H9 (cell line): ENCODE measurements around the gene CD46. TPM values are rescaled to one million over a fixed set of nuclear protein-coding genes. Genes with fewer than 3 reads are reported as not detected.

Experiments
- DNase-seq: peaks from one replicate; pipeline ENCODE4 v3.0.0-alpha.2; 2017
- H2AFZ ChIP-seq: one replicate; pipeline ENCODE4 v1.6.1; 2013; ENCODE audit warnings: mild to moderate bottlenecking, low read length, control low read depth, moderate library complexity
- H2AK5ac ChIP-seq: 2 replicates; pipeline ENCODE4 v1.6.1; 2013; ENCODE audit warnings: low read length, control low read depth, mixed read lengths; ENCODE audit not compliant: insufficient read length
- H2BK120ac ChIP-seq: one replicate; pipeline ENCODE4 v1.6.1; 2013; ENCODE audit warnings: low read depth, mild to moderate bottlenecking, low read length, control low read depth, inconsistent platforms; ENCODE audit not compliant: poor library complexity, severe bottlenecking
- H2BK12ac ChIP-seq: 2 replicates; pipeline ENCODE4 v1.6.1; 2013; ENCODE audit warnings: low read length, control low read depth, mixed read lengths, low read depth; ENCODE audit not compliant: insufficient read length
- H2BK15ac ChIP-seq: 2 replicates; pipeline ENCODE4 v1.6.1; 2013; ENCODE audit warnings: low read depth, low read length, control low read depth
- H2BK20ac ChIP-seq: one replicate; pipeline ENCODE4 v1.6.1; 2013; ENCODE audit warnings: low read depth, mild to moderate bottlenecking, low read length, control low read depth, inconsistent platforms; ENCODE audit not compliant: poor library complexity, severe bottlenecking
- H2BK5ac ChIP-seq: 2 replicates; pipeline ENCODE4 v1.6.1; 2013; ENCODE audit warnings: low read length, control low read depth, mixed read lengths; ENCODE audit not compliant: insufficient read length
- H3K14ac ChIP-seq: 2 replicates; pipeline ENCODE4 v1.6.1; 2013; ENCODE audit warnings: low read length, control low read depth; ENCODE audit not compliant: insufficient read depth
- H3K18ac ChIP-seq: 2 replicates; pipeline ENCODE4 v1.6.1; 2013; ENCODE audit warnings: low read depth, mild to moderate bottlenecking, mixed read lengths, low read length, control low read depth; ENCODE audit not compliant: insufficient read length
- H3K23ac ChIP-seq: 2 replicates; pipeline ENCODE4 v1.6.1; 2013; ENCODE audit warnings: low read length, control low read depth, mixed read lengths, low read depth; ENCODE audit not compliant: insufficient read length
- H3K23me2 ChIP-seq: 2 replicates; pipeline ENCODE4 v1.6.1; 2013; ENCODE audit warnings: low read depth, mild to moderate bottlenecking, mixed read lengths, low read length, control low read depth; ENCODE audit not compliant: insufficient read length, poor library complexity, severe bottlenecking
- H3K27ac ChIP-seq: 2 replicates; pipeline ENCODE4 v1.5.1; 2013; ENCODE audit warnings: low read length, control low read depth, mixed read lengths, low read depth; ENCODE audit not compliant: insufficient read length
- H3K27me3 ChIP-seq: 2 replicates; pipeline ENCODE4 v1.6.1; 2013; ENCODE audit warnings: low read length, control low read depth, inconsistent platforms; ENCODE audit not compliant: insufficient read depth
- H3K4ac ChIP-seq: 2 replicates; pipeline ENCODE4 v1.6.1; 2013; ENCODE audit warnings: low read depth, mild to moderate bottlenecking, control low read depth, inconsistent platforms, low read length, moderate library complexity
- H3K4me1 ChIP-seq: 2 replicates; pipeline ENCODE4 v1.6.1; 2013; ENCODE audit warnings: low read length, control low read depth, inconsistent platforms; ENCODE audit not compliant: insufficient read depth
- H3K4me2 ChIP-seq: 2 replicates; pipeline ENCODE4 v1.6.1; 2013; ENCODE audit warnings: low read length, control low read depth, mixed read lengths; ENCODE audit not compliant: insufficient read length, insufficient read depth
- H3K56ac ChIP-seq: 2 replicates; pipeline ENCODE4 v1.6.1; 2013; ENCODE audit warnings: low read depth, mild to moderate bottlenecking, mixed read lengths, low read length, control low read depth; ENCODE audit not compliant: insufficient read length
- H3K79me1 ChIP-seq: 2 replicates; pipeline ENCODE4 v1.6.1; 2013; ENCODE audit warnings: low read depth, mild to moderate bottlenecking, moderate library complexity, low read length, control low read depth, inconsistent platforms; ENCODE audit not compliant: insufficient read depth, poor library complexity, severe bottlenecking
- H3K79me2 ChIP-seq: 2 replicates; pipeline ENCODE4 v1.6.1; 2013; ENCODE audit warnings: low read length, control low read depth, inconsistent platforms; ENCODE audit not compliant: insufficient read depth
- H3K9ac ChIP-seq: 2 replicates; pipeline ENCODE4 v1.6.1; 2013; ENCODE audit warnings: low read length, control low read depth, mixed read lengths; ENCODE audit not compliant: insufficient read length; ENCODE audit errors: extremely low read depth
- H3K9me3 ChIP-seq: one replicate; pipeline ENCODE4 v1.6.1; 2013; ENCODE audit warnings: low read depth, low read length, inconsistent platforms; ENCODE audit not compliant: control insufficient read depth
- H3T11ph ChIP-seq: one replicate; pipeline ENCODE4 v1.6.1; 2013; ENCODE audit warnings: mild to moderate bottlenecking, low read length, control low read depth, inconsistent platforms
- H4K20me1 ChIP-seq: one replicate; pipeline ENCODE4 v1.6.1; 2013; ENCODE audit not compliant: control insufficient read depth, insufficient read length, insufficient read depth
- H4K5ac ChIP-seq: 2 replicates; pipeline ENCODE4 v1.6.1; 2013; ENCODE audit warnings: low read depth, mild to moderate bottlenecking, mixed read lengths, low read length, control low read depth; ENCODE audit not compliant: insufficient read length
- H4K8ac ChIP-seq: replicated peaks from 2 replicates; pipeline ENCODE4 v1.6.1; 2013; ENCODE audit warnings: low read length, control low read depth, mixed read lengths, low read depth; ENCODE audit not compliant: insufficient read length
- H4K91ac ChIP-seq: 2 replicates; pipeline ENCODE4 v1.6.1; 2013; ENCODE audit warnings: low read depth, mild to moderate bottlenecking, moderate library complexity, mixed read lengths, low read length, control low read depth; ENCODE audit not compliant: insufficient read length
- H3K27ac Mint-ChIP-seq, 3 experiments: 2 replicates in 2 of 3; 3 replicates in 1 of 3; pipeline ENCODE4 v1.8.0; 2020 to 2021; ENCODE audit warnings: mixed read lengths in 3 of 3, mild to moderate bottlenecking in 1 of 3, moderate library complexity in 1 of 3
- H3K27me3 Mint-ChIP-seq: 2 replicates; pipeline ENCODE4 v1.8.0; 2021; ENCODE audit warnings: low read depth, mild to moderate bottlenecking, moderate library complexity, mixed read lengths
- H3K36me3 Mint-ChIP-seq, 3 experiments: 2 replicates in 2 of 3; 3 replicates in 1 of 3; pipeline ENCODE4 v1.8.0; 2020 to 2021; ENCODE audit warnings: low read depth in 3 of 3, mixed read lengths in 3 of 3; ENCODE audit not compliant: insufficient read depth in 1 of 3
- H3K4me1 Mint-ChIP-seq, 2 experiments: 2 replicates each; pipeline ENCODE4 v1.8.0; 2020; ENCODE audit warnings: mixed read lengths in 2 of 2
- H3K4me3 Mint-ChIP-seq, 2 experiments: 2 replicates in 1 of 2; 3 replicates in 1 of 2; pipeline ENCODE4 v1.8.0; 2020 to 2021; ENCODE audit warnings: mild to moderate bottlenecking in 2 of 2, mixed read lengths in 2 of 2, moderate library complexity in 1 of 2
- H3K9me3 Mint-ChIP-seq, 2 experiments: 2 replicates in 1 of 2; 3 replicates in 1 of 2; pipeline ENCODE4 v1.8.0; 2020; ENCODE audit warnings: mild to moderate bottlenecking in 2 of 2, mixed read lengths in 2 of 2, moderate library complexity in 1 of 2
- WGBS: extraction: QIAGEN DNeasy Blood & Tissue Kit; methylation state at CpG from one replicate; pipeline ENCODE4 v1.1.7; 2013; ENCODE audit warnings: missing lambda C conversion rate, low lambda C conversion rate, mixed read lengths; ENCODE audit not compliant: insufficient read length; ENCODE audit errors: extremely low coverage; 5-methylcytosine and 5-hydroxymethylcytosine counted together
- total RNA-seq: library from RNA; stranded (reverse); gene quantifications from 2 replicates; pipeline ENCODE4 v1.2.1, GENCODE V29; 2021
- TF ChIP-seq, protein P1 (sequence below): fragments of 200-600 bp; sonication (generic); conservative IDR thresholded peaks from 3 replicates; pipeline ENCODE4 v1.8.0; 2021; ENCODE audit warnings: antibody characterized with exemption, mild to moderate bottlenecking

The CD46 gene
- total RNA-seq, 1 experiment from 2014 or later, result 89.2 TPM

DNA sequence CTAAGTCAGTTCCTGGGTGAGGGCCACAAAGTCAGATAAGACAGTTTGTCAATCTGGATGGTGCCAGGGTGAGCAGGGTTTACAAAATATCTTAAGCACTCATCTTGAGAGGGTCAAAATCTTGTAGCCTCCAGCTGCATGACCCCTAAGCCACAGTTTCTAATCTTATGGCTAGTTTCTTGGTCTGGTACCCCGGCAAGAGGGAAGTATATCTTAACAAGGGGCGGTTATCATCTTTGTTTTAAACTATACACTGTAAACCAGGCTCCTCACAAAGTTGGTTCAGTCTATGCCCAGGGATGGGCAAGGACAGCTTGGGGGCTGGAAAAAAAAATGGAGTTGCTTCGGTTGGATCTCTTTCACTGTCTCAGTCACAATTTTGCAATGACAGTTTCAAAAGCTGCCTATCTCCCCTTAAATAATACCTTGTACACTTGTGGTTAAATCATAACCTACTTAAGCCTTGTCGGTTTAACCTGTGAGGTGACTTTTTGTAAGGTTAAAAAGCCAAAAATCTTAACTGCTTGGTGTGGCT, 7.8 kb upstream of the CD46 start:
- H3K36me3 Mint-ChIP-seq, result peaks cover 0 to 19% (median 14%) of the 10 kb centered on the region in 3 experiments; a peak in 4 of 7 replicates
- no peak overlapping the region for H2BK15ac ChIP-seq
- no peak overlapping the region for H2BK12ac ChIP-seq
- no peak overlapping the region for H3K27ac Mint-ChIP-seq
- no peak overlapping the region for H3K9ac ChIP-seq
- H3K9me3 Mint-ChIP-seq, result peaks cover 4 to 15% of the 10 kb centered on the region in 2 experiments; a peak in 4 of 5 replicates
- H4K8ac ChIP-seq, result no peak overlapping the region
- no peak overlapping the region for H3K4ac ChIP-seq
- H2BK5ac ChIP-seq, result no peak overlapping the region
- H2BK20ac ChIP-seq, result no peak overlapping the region
- no peaks in the 10 kb centered on the region for H3K79me1 ChIP-seq
- no peaks in the 10 kb centered on the region; the same call in 1 of the 2 replicates for H3K4me1 ChIP-seq
- H4K91ac ChIP-seq, result no peak overlapping the region
- no peak overlapping the region for H3K4me3 Mint-ChIP-seq
- no peak overlapping the region for H3K18ac ChIP-seq
- H4K20me1 ChIP-seq, result no peaks in the 10 kb centered on the region
- no peak overlapping the region for H3K4me2 ChIP-seq
- no peak overlapping the region for H2BK120ac ChIP-seq
- no peak overlapping the region for H3K14ac ChIP-seq
- no peaks in the 10 kb centered on the region for H3K79me2 ChIP-seq
- H3K4me1 Mint-ChIP-seq, result peaks cover 30 to 34% of the 10 kb centered on the region in 2 experiments
- H3K9me3 ChIP-seq, result no peaks in the 10 kb centered on the region
- H3T11ph ChIP-seq, result no peak overlapping the region
- H3K27ac ChIP-seq, result no peak overlapping the region
- H3K27me3 ChIP-seq, result no peaks in the 10 kb centered on the region
- H2AFZ ChIP-seq, result no peak overlapping the region
- no peaks in the 10 kb centered on the region for H3K27me3 Mint-ChIP-seq
- DNase-seq, result no peak
- H3K23ac ChIP-seq, result no peak overlapping the region
- H4K5ac ChIP-seq, result no peak overlapping the region
- no peak overlapping the region for H2AK5ac ChIP-seq
- TF ChIP-seq, protein P1, sequence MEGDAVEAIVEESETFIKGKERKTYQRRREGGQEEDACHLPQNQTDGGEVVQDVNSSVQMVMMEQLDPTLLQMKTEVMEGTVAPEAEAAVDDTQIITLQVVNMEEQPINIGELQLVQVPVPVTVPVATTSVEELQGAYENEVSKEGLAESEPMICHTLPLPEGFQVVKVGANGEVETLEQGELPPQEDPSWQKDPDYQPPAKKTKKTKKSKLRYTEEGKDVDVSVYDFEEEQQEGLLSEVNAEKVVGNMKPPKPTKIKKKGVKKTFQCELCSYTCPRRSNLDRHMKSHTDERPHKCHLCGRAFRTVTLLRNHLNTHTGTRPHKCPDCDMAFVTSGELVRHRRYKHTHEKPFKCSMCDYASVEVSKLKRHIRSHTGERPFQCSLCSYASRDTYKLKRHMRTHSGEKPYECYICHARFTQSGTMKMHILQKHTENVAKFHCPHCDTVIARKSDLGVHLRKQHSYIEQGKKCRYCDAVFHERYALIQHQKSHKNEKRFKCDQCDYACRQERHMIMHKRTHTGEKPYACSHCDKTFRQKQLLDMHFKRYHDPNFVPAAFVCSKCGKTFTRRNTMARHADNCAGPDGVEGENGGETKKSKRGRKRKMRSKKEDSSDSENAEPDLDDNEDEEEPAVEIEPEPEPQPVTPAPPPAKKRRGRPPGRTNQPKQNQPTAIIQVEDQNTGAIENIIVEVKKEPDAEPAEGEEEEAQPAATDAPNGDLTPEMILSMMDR, result no peak
- no peak overlapping the region for H3K56ac ChIP-seq
- no peaks in the 10 kb centered on the region for H3K23me2 ChIP-seq
- WGBS, result no CpG with 5 or more reads among the region's 4 CpGs
